OCI-LY7 (cell line): ENCODE data around the gene HMGB3. TPM values are rescaled to one million over a fixed set of nuclear protein-coding genes. Genes with fewer than 3 reads are reported as not detected.
"Not testable (repeated sequence)": the region's sequence is repeated elsewhere in the genome, so short reads cannot be mapped to it uniquely, and the experiment has no call there.

ENCODE experiments used
- BruUV-seq: library from RNA; stranded (reverse); fragments of 400-500 nt; replicated peaks from 2 replicates; lab custom pipeline; 2021; lab: Mats Ljungman, UMichigan
- CTCF ChIA-PET: fragments of 300-600 bp; sonication (Branson Sonifier 250); formaldehyde crosslinking; loops from one replicate; lab custom pipeline; 2022; ENCODE audit warnings: antibody characterized with exemption; ENCODE audit not compliant: unreplicated experiment; lab: Charles Lee
- POLR2A ChIA-PET: fragments of 300-600 bp; sonication (Branson Sonifier 250); formaldehyde crosslinking; loops from one replicate; lab custom pipeline; 2022; ENCODE audit warnings: antibody characterized with exemption; lab: Charles Lee
- DNase-seq: peaks from one replicate; pipeline ENCODE4 v3.0.0-alpha.2; 2015; ENCODE audit warnings: low spot score
- H2AFZ ChIP-seq: fragments of 200-600 bp; sonication (generic), shearing (Covaris generic); 2 replicates; pipeline ENCODE4 v1.6.1; 2014; ENCODE audit warnings: mild to moderate bottlenecking, antibody characterized with exemption, low read length, moderate library complexity
- H3K27ac ChIP-seq: fragments of 200-600 bp; sonication (generic); 2 replicates; pipeline ENCODE4 v1.5.1; 2014; ENCODE audit warnings: mixed run types, low read depth, mild to moderate bottlenecking, moderate library complexity, low read length, inconsistent platforms; ENCODE audit not compliant: poor library complexity, severe bottlenecking
- H3K36me3 ChIP-seq: fragments of 200-600 bp; sonication (generic); 2 replicates; pipeline ENCODE4 v1.6.1; 2014; ENCODE audit warnings: mild to moderate bottlenecking, antibody characterized with exemption, low read length, moderate library complexity, mixed read lengths; ENCODE audit not compliant: insufficient read depth
- H3K4me1 ChIP-seq: fragments of 200-600 bp; sonication (generic); 2 replicates; pipeline ENCODE4 v1.5.1; 2014; ENCODE audit warnings: mild to moderate bottlenecking, low read length; ENCODE audit not compliant: insufficient read depth, poor library complexity, severe bottlenecking
- H3K4me2 ChIP-seq: fragments of 200-600 bp; sonication (generic); 2 replicates; pipeline ENCODE4 v1.6.1; 2014; ENCODE audit warnings: mild to moderate bottlenecking, low read length
- H3K4me3 ChIP-seq: fragments of 200-600 bp; sonication (generic); 2 replicates; pipeline ENCODE4 v1.5.1; 2014; ENCODE audit warnings: mild to moderate bottlenecking, low read depth, low read length; ENCODE audit not compliant: poor library complexity, severe bottlenecking
- H3K79me2 ChIP-seq: fragments of 200-600 bp; sonication (generic); 2 replicates; pipeline ENCODE4 v1.6.1; 2016; ENCODE audit warnings: low read depth, mild to moderate bottlenecking, low read length, moderate library complexity, mixed read lengths; ENCODE audit not compliant: insufficient read depth
- H3K9me2 ChIP-seq: fragments of 200-600 bp; sonication (generic); 2 replicates; pipeline ENCODE4 v1.6.1; 2016; ENCODE audit warnings: mild to moderate bottlenecking, low read length, mixed read lengths; ENCODE audit not compliant: insufficient read depth
- H3K9me3 ChIP-seq: fragments of 200-600 bp; sonication (generic); 2 replicates; pipeline ENCODE4 v1.6.1; 2014; ENCODE audit warnings: mild to moderate bottlenecking, mixed run types, low read length, mixed read lengths
- H4K20me1 ChIP-seq: fragments of 200-600 bp; sonication (generic); 2 replicates; pipeline ENCODE4 v1.6.1; 2014; ENCODE audit warnings: mild to moderate bottlenecking, antibody characterized with exemption, low read length, moderate library complexity, mixed read lengths; ENCODE audit not compliant: insufficient read depth
- CTCF ChIP-seq: fragments of 200-600 bp; sonication (generic); conservative IDR thresholded peaks from 2 replicates; pipeline ENCODE4 v1.5.1; 2014; ENCODE audit warnings: mild to moderate bottlenecking, antibody characterized with exemption, low read length, moderate library complexity, mixed read lengths
- EZH2phosphoT487 ChIP-seq: fragments of 200-600 bp; sonication (generic); IDR thresholded peaks from 2 replicates; pipeline ENCODE4 v1.6.1; 2018; ENCODE audit warnings: low read depth, borderline replicate concordance, mild to moderate bottlenecking, mixed run types, antibody characterized with exemption, low read length, moderate library complexity, mixed read lengths
- intact Hi-C: fragments of 100-400 bp; cut with micrococcal nuclease; formaldehyde crosslinking; loops from one replicate; pipeline ENCODE4 v1.10.0; 2022; ENCODE audit not compliant: unreplicated experiment
- total RNA-seq, 2 experiments: library from RNA; depleted of rRNA in 1 of 2; stranded (reverse); fragments of >200 nt in 1 of 2; shearing (Covaris generic) in 1 of 2; gene quantifications; 2 replicates each; pipeline ENCODE4 v1.2.3, GENCODE V29; 2014 to 2022

Gene HMGB3
- total RNA-seq, 2 experiments from 2014 or later, result 28.3 to 94.3 TPM

- Histone ChIP-seq H3K9me3 (no peaks in the 10 kb centered on the region), H3K79me2 (no peaks in the 10 kb centered on the region), H3K4me2 (no peak overlapping the region), H3K27ac (no peak overlapping the region), H4K20me1 (no peaks in the 10 kb centered on the region), H3K4me1 (no peaks in the 10 kb centered on the region), H3K4me3 (no peak overlapping the region), H3K36me3 (no peaks in the 10 kb centered on the region), H3K9me2 (no peaks in the 10 kb centered on the region), H2AFZ (no peak overlapping the region)
- no peak for DNase-seq
- ChIA-PET CTCF (no interaction called here), POLR2A (no interaction called here)
- TF ChIP-seq CTCF (no peak), EZH2phosphoT487 (no peak)
- intact Hi-C loops, result no loop called here
- no TSS peak for BruUV-seq
Measured at GRCh38 chrX:150958177-150958576, 25.0 kb upstream of the HMGB3 start.

GRCh38 chrX:150959557-150959956 is 23.6 kb upstream of the HMGB3 start:
- POLR2A ChIA-PET, result no interaction called here
- intact Hi-C loops, result no loop called here
- H3K27ac ChIP-seq, result no peak overlapping the region
- CTCF ChIA-PET, result no interaction called here
- no peak overlapping the region for H2AFZ ChIP-seq
- DNase-seq, result no peak
- H3K9me3 ChIP-seq, result no peaks in the 10 kb centered on the region
- H3K4me3 ChIP-seq, result no peak overlapping the region
- no TSS peak for BruUV-seq
- no peak overlapping the region for H3K4me2 ChIP-seq
- TF ChIP-seq CTCF (no peak), EZH2phosphoT487 (no peak)
- H3K79me2 ChIP-seq, result no peaks in the 10 kb centered on the region
- H4K20me1 ChIP-seq, result no peaks in the 10 kb centered on the region
- H3K36me3 ChIP-seq, result no peaks in the 10 kb centered on the region
- H3K9me2 ChIP-seq, result no peaks in the 10 kb centered on the region
- H3K4me1 ChIP-seq, result no peaks in the 10 kb centered on the region

- no peak for DNase-seq
- ChIA-PET CTCF (no interaction called here), POLR2A (no interaction called here)
- intact Hi-C loops, result no loop called here
- TF ChIP-seq EZH2phosphoT487, result no peak
- no peak for TF ChIP-seq CTCF
- H2AFZ ChIP-seq, result no peak overlapping the region
- no peak overlapping the region for H3K4me3 ChIP-seq
- H3K79me2 ChIP-seq, result no peaks in the 10 kb centered on the region
- no peaks in the 10 kb centered on the region for H3K36me3 ChIP-seq
- no peaks in the 10 kb centered on the region for H3K4me1 ChIP-seq
- no peak overlapping the region for H3K4me2 ChIP-seq
- no peak overlapping the region for H3K27ac ChIP-seq
- BruUV-seq, result no TSS peak
- no peaks in the 10 kb centered on the region for H3K9me3 ChIP-seq
- no peaks in the 10 kb centered on the region for H4K20me1 ChIP-seq
- no peaks in the 10 kb centered on the region for H3K9me2 ChIP-seq
Measured at GRCh38 chrX:150961631-150962030, 21.5 kb upstream of the HMGB3 start.

GRCh38 chrX:150964416-150964815 is 18.7 kb upstream of the HMGB3 start:
- H3K9me3 ChIP-seq, H3K27ac ChIP-seq, H3K79me2 ChIP-seq, H3K9me2 ChIP-seq, CTCF ChIA-PET, H4K20me1 ChIP-seq, H3K4me2 ChIP-seq, DNase-seq, H3K4me1 ChIP-seq, H3K4me3 ChIP-seq, H2AFZ ChIP-seq, H3K36me3 ChIP-seq, POLR2A ChIA-PET, BruUV-seq, intact Hi-C loops: not testable (repeated sequence)
